ENCODE results near the gene PIEZO1.

PIEZO1 gene

DNA sequence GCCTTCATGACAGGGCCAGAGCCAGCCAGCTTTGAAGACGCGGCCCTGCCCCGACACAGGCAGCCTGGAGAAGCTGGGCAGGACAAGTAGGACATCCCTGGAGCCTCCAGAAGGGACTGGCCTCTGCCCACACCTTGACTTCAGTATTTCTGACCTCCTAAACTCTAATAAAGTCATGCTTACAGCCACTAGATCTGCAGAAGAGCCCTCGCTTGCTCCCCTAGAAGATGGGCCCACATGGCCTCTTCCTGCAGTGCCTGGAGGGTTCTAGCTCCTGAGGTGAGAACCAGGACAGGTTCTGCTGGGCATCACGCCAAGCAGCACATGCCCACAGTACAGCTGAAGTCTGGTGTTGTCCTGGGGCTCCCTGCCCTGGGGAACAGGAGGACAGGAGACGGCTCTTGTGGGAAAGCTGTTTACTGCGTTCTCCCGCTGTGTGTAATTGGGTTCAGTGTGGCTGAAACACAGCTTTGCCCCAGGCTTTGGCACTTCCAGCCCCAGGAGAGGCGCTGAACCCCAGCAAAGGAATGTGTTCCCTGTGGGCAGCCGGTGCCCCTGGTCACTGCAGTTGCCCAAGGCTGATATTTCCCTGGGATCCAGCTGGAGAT is 24.2 kb upstream of the PIEZO1 start:
- Histone ChIP-seq H3K9me3 (ENCODE audit: insufficient read depth, low read depth, low read length) (no peaks in the 10 kb centered on the region), H3K27me3 (ENCODE audit: insufficient read depth, low read length) (no peaks in the 10 kb centered on the region), H3K4me3 (ENCODE audit: low read length) (no peak overlapping the region), H3K36me3 (ENCODE audit: insufficient read depth, low read length) (peaks cover 61% of the 10 kb centered on the region), H3K9ac (ENCODE audit: low read depth, low read length) (no peak overlapping the region), H3K4me1 (ENCODE audit: insufficient read depth, low read length) (no peaks in the 10 kb centered on the region), H3K27ac (ENCODE audit: low read depth, low read length) (no peak overlapping the region; the same call in 1 of the 2 replicates)
- WGBS = 94% methylated on average over 10 of the region's 10 CpGs

- 90% methylated on average over 26 of the region's 26 CpGs for WGBS
- H3K36me3 ChIP-seq (ENCODE audit: insufficient read depth, low read length) = peaks cover 61% of the 10 kb centered on the region
- H3K4me3 ChIP-seq (ENCODE audit: low read length) = no peak overlapping the region
Measured at GRCh38 chr16:88807626-88808453, 22.8 kb upstream of the PIEZO1 start.

GRCh38 chr16:88807142-88807625 is 22.2 kb upstream of the PIEZO1 start:
- WGBS = 95% methylated on average over 24 of the region's 24 CpGs
- H3K9ac ChIP-seq (ENCODE audit: low read depth, low read length) = no peak overlapping the region
- no peak overlapping the region for H3K4me3 ChIP-seq (ENCODE audit: low read length)
- no peak overlapping the region for H3K27ac ChIP-seq (ENCODE audit: low read depth, low read length)
- no peaks in the 10 kb centered on the region for H3K4me1 ChIP-seq (ENCODE audit: insufficient read depth, low read length)
- H3K27me3 ChIP-seq (ENCODE audit: insufficient read depth, low read length) = no peaks in the 10 kb centered on the region
- H3K36me3 ChIP-seq (ENCODE audit: insufficient read depth, low read length) = peaks cover 61% of the 10 kb centered on the region
- H3K9me3 ChIP-seq (ENCODE audit: insufficient read depth, low read depth, low read length) = no peaks in the 10 kb centered on the region

More at GRCh38 chr16:88807626-88808453, 22.8 kb upstream of the PIEZO1 start:
- Histone ChIP-seq H3K27ac (ENCODE audit: low read depth, low read length) (peak overlapping the region; percentile 33; the same call in 1 of the 2 replicates), H3K9ac (ENCODE audit: low read depth, low read length) (no peak overlapping the region), H3K9me3 (ENCODE audit: insufficient read depth, low read depth, low read length) (no peaks in the 10 kb centered on the region), H3K4me1 (ENCODE audit: insufficient read depth, low read length) (no peaks in the 10 kb centered on the region), H3K27me3 (ENCODE audit: insufficient read depth, low read length) (no peaks in the 10 kb centered on the region)

DNA sequence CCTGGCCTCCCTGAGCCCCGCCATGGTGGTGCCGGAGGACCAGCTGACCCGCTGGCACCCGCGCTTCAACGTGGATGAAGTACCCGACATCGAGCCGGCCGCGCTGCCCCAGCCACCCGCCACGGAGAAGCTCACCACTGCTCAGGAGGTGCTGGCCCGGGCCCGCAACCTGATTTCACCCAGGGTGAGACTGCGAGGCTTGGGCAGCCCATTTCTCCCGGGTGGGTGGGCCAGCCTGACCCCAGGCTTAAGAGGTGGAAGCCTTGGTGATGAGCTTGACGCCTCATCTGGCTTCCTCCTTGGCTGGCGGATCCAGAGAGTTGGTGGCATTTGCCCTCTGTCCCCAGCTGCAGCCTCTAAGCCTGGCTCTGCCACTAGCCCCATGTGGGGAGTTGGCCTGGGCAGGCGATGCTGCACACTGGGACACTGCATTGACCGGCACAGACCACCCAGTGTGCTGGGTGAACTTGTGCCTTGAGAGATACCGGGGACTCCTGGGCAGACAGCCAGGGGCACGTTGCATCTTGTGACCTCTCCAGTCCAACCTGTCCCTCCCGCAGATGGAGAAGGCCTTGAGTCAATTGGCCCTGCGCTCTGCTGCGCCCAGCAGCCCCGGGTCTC is 21.6 kb upstream of the PIEZO1 start:
- H3K36me3 ChIP-seq (ENCODE audit: insufficient read depth, low read length) = peaks cover 61% of the 10 kb centered on the region
- H3K27me3 ChIP-seq (ENCODE audit: insufficient read depth, low read length) = no peaks in the 10 kb centered on the region
- H3K27ac ChIP-seq (ENCODE audit: low read depth, low read length) = no peak overlapping the region
- H3K9ac ChIP-seq (ENCODE audit: low read depth, low read length) = no peak overlapping the region
- no peaks in the 10 kb centered on the region for H3K9me3 ChIP-seq (ENCODE audit: insufficient read depth, low read depth, low read length)
- WGBS = 94% methylated on average over 27 of the region's 27 CpGs
- H3K4me1 ChIP-seq (ENCODE audit: insufficient read depth, low read length) = no peaks in the 10 kb centered on the region
- no peak overlapping the region for H3K4me3 ChIP-seq (ENCODE audit: low read length)

DNA sequence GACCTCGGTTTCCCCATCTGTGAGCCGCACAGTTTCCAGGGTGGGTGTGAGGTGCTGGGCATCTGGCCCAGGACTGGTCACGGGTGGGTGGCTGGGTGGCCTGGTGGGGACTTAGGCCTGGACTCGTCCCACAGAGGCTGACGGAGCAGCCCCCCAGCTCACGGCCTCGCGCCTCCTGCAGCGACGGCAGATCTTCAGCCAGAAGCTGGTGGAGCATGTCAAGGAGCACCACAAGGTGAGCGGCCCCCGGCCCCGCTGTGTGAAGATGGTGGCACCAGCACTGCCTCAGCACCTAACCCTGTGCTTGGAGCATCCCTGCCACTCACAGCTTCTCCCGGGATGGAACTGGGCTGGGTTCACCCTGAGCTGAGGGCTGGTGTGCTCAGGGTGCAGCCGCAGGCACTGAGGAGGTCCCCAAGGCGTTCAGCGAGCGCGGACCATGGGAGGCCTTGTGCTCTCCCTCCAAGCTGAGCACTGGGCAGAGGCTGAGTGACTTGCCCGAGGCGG is 20.9 kb upstream of the PIEZO1 start:
- Histone ChIP-seq H3K9me3 (ENCODE audit: insufficient read depth, low read depth, low read length) (no peaks in the 10 kb centered on the region), H3K9ac (ENCODE audit: low read depth, low read length) (no peak overlapping the region), H3K27me3 (ENCODE audit: insufficient read depth, low read length) (no peaks in the 10 kb centered on the region), H3K36me3 (ENCODE audit: insufficient read depth, low read length) (peaks cover 61% of the 10 kb centered on the region), H3K4me1 (ENCODE audit: insufficient read depth, low read length) (no peaks in the 10 kb centered on the region), H3K4me3 (ENCODE audit: low read length) (no peak overlapping the region), H3K27ac (ENCODE audit: low read depth, low read length) (peak overlapping the region; percentile 13; the same call in 1 of the 2 replicates)
- WGBS = 94% methylated on average over 21 of the region's 21 CpGs

DNA sequence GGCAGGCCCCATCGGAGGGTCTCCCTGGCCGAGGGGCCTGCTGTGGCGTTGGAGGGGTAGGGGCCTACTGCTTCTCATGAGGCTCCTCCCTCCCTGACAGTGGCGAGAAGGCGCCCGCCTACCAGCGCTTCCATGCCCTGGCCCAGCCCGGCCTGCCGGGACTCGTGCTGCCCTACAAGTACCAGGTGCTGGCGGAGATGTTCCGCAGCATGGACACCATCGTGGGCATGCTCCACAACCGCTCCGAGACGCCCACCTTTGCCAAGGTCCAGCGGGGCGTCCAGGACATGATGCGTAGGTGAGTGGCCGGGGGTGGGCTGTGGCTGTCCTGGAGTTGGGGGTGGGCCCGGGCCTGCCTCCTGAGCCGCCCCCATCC is 20.3 kb upstream of the PIEZO1 start:
- H3K27me3 ChIP-seq (ENCODE audit: insufficient read depth, low read length) = no peaks in the 10 kb centered on the region
- 97% methylated on average over 22 of the region's 22 CpGs for WGBS
- no peaks in the 10 kb centered on the region for H3K4me1 ChIP-seq (ENCODE audit: insufficient read depth, low read length)
- no peaks in the 10 kb centered on the region for H3K9me3 ChIP-seq (ENCODE audit: insufficient read depth, low read depth, low read length)
- peaks cover 58% of the 10 kb centered on the region for H3K36me3 ChIP-seq (ENCODE audit: insufficient read depth, low read length)
- H3K4me3 ChIP-seq (ENCODE audit: low read length) = peak overlapping the region; percentile 93
- peak overlapping the region; percentile 91; the same call in 1 of the 2 replicates for H3K9ac ChIP-seq (ENCODE audit: low read depth, low read length)
- H3K27ac ChIP-seq (ENCODE audit: low read depth, low read length) = peak overlapping the region; percentile 56; the same call in 1 of the 2 replicates

DNA sequence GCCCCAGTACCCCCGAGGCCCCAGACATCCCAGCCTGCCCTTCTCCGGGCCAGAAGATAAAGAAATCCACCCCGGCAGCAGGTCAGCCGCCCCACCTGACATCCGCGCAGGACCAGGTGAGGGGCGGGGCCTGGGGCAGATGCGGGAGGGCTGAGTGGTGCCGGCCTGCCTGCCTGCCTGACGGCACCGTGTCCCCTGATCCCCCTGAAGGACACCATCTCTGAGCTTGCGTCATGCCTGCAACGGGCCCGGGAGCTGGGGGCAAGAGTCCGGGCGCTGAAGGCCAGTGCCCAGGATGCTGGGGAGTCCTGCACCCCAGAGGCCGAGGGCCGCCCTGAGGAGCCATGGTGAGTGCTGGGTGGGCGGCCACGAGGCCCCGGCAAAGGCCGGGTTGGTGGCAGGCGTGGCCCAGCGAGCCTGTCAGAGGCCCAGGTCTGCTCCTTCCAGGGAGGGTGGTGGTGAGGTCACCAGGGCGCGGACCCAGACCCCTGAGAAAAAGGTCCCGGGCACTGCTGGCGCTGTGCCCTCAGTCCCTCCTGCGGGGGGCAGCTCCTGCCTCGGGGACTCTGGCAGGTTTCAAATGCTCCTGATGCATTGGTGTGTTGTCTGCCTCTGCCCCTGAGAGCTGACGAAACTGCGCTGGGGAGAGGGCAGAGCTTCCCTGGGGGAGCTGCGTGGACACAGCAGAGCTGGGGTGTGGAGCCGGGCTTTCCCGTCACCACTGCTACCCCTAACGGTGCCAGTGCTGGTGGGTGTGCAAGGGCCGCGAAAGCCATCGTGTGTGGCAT is 19.7 kb upstream of the PIEZO1 start:
- no peaks in the 10 kb centered on the region for H3K27me3 ChIP-seq (ENCODE audit: insufficient read depth, low read length)
- H3K9ac ChIP-seq (ENCODE audit: low read depth, low read length) = peak overlapping the region; percentile 91
- peak overlapping the region; percentile 93 for H3K4me3 ChIP-seq (ENCODE audit: low read length)
- H3K27ac ChIP-seq (ENCODE audit: low read depth, low read length) = peak overlapping the region; percentile 56; the same call in 1 of the 2 replicates
- peaks cover 52% of the 10 kb centered on the region for H3K36me3 ChIP-seq (ENCODE audit: insufficient read depth, low read length)
- whole genome bisulfite sequencing = 59% methylated on average over 39 of the region's 39 CpGs
- no peaks in the 10 kb centered on the region for H3K4me1 ChIP-seq (ENCODE audit: insufficient read depth, low read length)
- H3K9me3 ChIP-seq (ENCODE audit: insufficient read depth, low read depth, low read length) = no peaks in the 10 kb centered on the region

DNA sequence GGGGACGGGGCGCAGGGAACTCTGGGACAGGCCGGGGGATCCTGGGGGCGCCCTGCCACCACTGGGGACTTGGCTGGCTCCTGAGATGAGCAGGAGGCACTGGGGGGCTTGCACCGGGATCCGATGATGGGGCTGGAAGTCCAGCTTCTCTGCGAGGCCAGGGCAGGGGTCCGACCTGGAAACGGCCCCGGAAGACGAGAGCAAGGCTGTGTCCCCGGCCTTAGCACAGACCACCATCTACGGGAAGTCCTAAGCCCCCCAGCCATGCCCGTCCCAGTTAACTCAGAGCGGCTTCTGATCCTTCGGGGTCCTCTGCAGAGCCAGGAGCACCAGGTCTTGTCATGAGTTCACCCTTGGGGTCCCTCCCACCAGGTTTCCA is 19.1 kb upstream of the PIEZO1 start:
- peaks cover 46% of the 10 kb centered on the region for H3K36me3 ChIP-seq (ENCODE audit: insufficient read depth, low read length)
- no peaks in the 10 kb centered on the region for H3K9me3 ChIP-seq (ENCODE audit: insufficient read depth, low read depth, low read length)
- H3K9ac ChIP-seq (ENCODE audit: low read depth, low read length) = peak overlapping the region; percentile 91
- peak overlapping the region; percentile 56; the same call in 1 of the 2 replicates for H3K27ac ChIP-seq (ENCODE audit: low read depth, low read length)
- peak overlapping the region; percentile 93 for H3K4me3 ChIP-seq (ENCODE audit: low read length)
- no peaks in the 10 kb centered on the region for H3K27me3 ChIP-seq (ENCODE audit: insufficient read depth, low read length)
- WGBS = 3% methylated on average over 16 of the region's 16 CpGs
- no peaks in the 10 kb centered on the region for H3K4me1 ChIP-seq (ENCODE audit: insufficient read depth, low read length)

- under 1% methylated on average over 98 of the region's 98 CpGs for WGBS
- peak within 1 kb of the TSS; percentile 91 for H3K9ac ChIP-seq (ENCODE audit: low read depth, low read length)
- no peaks in the 10 kb centered on the region for H3K9me3 ChIP-seq (ENCODE audit: insufficient read depth, low read depth, low read length)
- H3K36me3 ChIP-seq (ENCODE audit: insufficient read depth, low read length) = peaks cover 39% of the 10 kb centered on the region
- no peaks in the 10 kb centered on the region for H3K27me3 ChIP-seq (ENCODE audit: insufficient read depth, low read length)
- no peaks in the 10 kb centered on the region for H3K4me1 ChIP-seq (ENCODE audit: insufficient read depth, low read length)
- peak within 1 kb of the TSS; percentile 87 for H3K27ac ChIP-seq (ENCODE audit: low read depth, low read length)
- H3K4me3 ChIP-seq (ENCODE audit: low read length) = peak within 1 kb of the TSS; percentile 93
Measured at GRCh38 chr16:88803264-88803987, 18.4 kb upstream of the PIEZO1 start, which contains the start of gene CDT1. Gene CDT1 (plus strand): TSS chr16:88803789. CDS start chr16:88803832, 43 bp downstream.

GRCh38 chr16:88800277-88800592 is 15.2 kb upstream of the PIEZO1 start:
- H3K4me1 ChIP-seq (ENCODE audit: insufficient read depth, low read length) = no peaks in the 10 kb centered on the region
- no peaks in the 10 kb centered on the region for H3K9me3 ChIP-seq (ENCODE audit: insufficient read depth, low read depth, low read length)
- no peak overlapping the region for H3K4me3 ChIP-seq (ENCODE audit: low read length)
- H3K36me3 ChIP-seq (ENCODE audit: insufficient read depth, low read length) = peaks cover 8% of the 10 kb centered on the region
- no peak overlapping the region for H3K9ac ChIP-seq (ENCODE audit: low read depth, low read length)
- no peak overlapping the region for H3K27ac ChIP-seq (ENCODE audit: low read depth, low read length)
- no peaks in the 10 kb centered on the region for H3K27me3 ChIP-seq (ENCODE audit: insufficient read depth, low read length)
- 83% methylated on average over 6 of the region's 6 CpGs for WGBS

All from HUES64 (cell line).